GM12878 (cell line): Measurements from ENCODE around the gene FAM216A. TPM values are rescaled to one million over a fixed set of nuclear protein-coding genes. Genes with fewer than 3 reads are reported as not detected.

Experiments
- ATAC-seq: fragments of 200-7000 bp; cut with Tn5 transposase; 3 replicates; pipeline ENCODE4 v1.9.1; 2020; ENCODE audit warnings: mild to moderate bottlenecking, moderate library complexity
- BruUV-seq: library from RNA; stranded (reverse); fragments of 400-500 nt; replicated peaks from 2 replicates; lab custom pipeline; 2021; lab: Mats Ljungman, UMichigan
- CTCF ChIA-PET: fragments of 300-600 bp; sonication (Branson Sonifier 250); formaldehyde crosslinking; extraction: SDS; loops from one replicate; lab custom pipeline; 2021; ENCODE audit warnings: inconsistent platforms; lab: Yijun Ruan, JAX
- POLR2A ChIA-PET: fragments of 350-600 bp; formaldehyde crosslinking; extraction: SDS; loops from one replicate; lab custom pipeline; 2021; ENCODE audit warnings: inconsistent platforms; lab: Charles Lee
- RAD21 ChIA-PET: fragments of 300-600 bp; sonication (Branson Sonifier 250); formaldehyde crosslinking; loops from one replicate; lab custom pipeline; 2023; ENCODE audit warnings: antibody characterized with exemption; ENCODE audit not compliant: unreplicated experiment; lab: Charles Lee
- SMC1A ChIA-PET: fragments of 300-600 bp; sonication (Branson Sonifier 250); formaldehyde crosslinking; loops from one replicate; lab custom pipeline; 2023; ENCODE audit not compliant: unreplicated experiment, uncharacterized antibody; lab: Charles Lee
- DNase-seq: peaks from one replicate; pipeline ENCODE4 v3.0.0-alpha.2; 2011; ENCODE audit warnings: low read depth, low spot score
- FAIRE-seq: peaks from 3 replicates; lab custom pipeline; 2011; peaks lifted over from hg19 to GRCh38; lab: Jason Lieb, UNC
- H2AFZ ChIP-seq: 2 replicates; pipeline ENCODE4 v1.6.0; 2011; ENCODE audit warnings: low read depth, low read length, control low read depth; ENCODE audit not compliant: control insufficient read depth
- H3K27ac ChIP-seq: 2 replicates; pipeline ENCODE4 v1.5.1; 2011; ENCODE audit warnings: control low read depth; ENCODE audit not compliant: control insufficient read depth, insufficient read depth
- H3K27me3 ChIP-seq, 2 experiments: replicated peaks in 1 of 2; 2 replicates each; pipeline versions ENCODE4 v1.6.0 to v1.6.1; 2011; ENCODE audit warnings: low read length in 1 of 2; ENCODE audit not compliant: control insufficient read depth in 2 of 2, insufficient read depth in 2 of 2
- H3K36me3 ChIP-seq, 2 experiments: 2 replicates each; pipeline ENCODE4 v1.5.1; 2011; ENCODE audit warnings: low read length in 1 of 2; ENCODE audit not compliant: control insufficient read depth in 2 of 2, insufficient read depth in 2 of 2
- H3K4me1 ChIP-seq: 2 replicates; pipeline ENCODE4 v1.6.1; 2011; ENCODE audit warnings: mild to moderate bottlenecking, low read length, moderate library complexity, mixed read lengths; ENCODE audit not compliant: control insufficient read depth, insufficient read depth
- H3K4me2 ChIP-seq: 2 replicates; pipeline ENCODE4 v1.6.0; 2011; ENCODE audit warnings: control low read depth; ENCODE audit not compliant: control insufficient read depth, insufficient read depth
- H3K4me3 ChIP-seq: fragments of 200-600 bp; sonication (generic); 2 replicates; pipeline ENCODE4 v1.5.1; 2016
- H3K79me2 ChIP-seq: 2 replicates; pipeline ENCODE4 v1.6.0; 2011; ENCODE audit warnings: low read length; ENCODE audit not compliant: control insufficient read depth, insufficient read depth
- H3K9ac ChIP-seq: 2 replicates; pipeline ENCODE4 v1.8.0; 2011; ENCODE audit warnings: low read length, control low read depth, mixed read lengths; ENCODE audit not compliant: control insufficient read depth, insufficient read depth
- H3K9me3 ChIP-seq: replicated peaks from 3 replicates; pipeline ENCODE4 v1.5.1; 2011; ENCODE audit warnings: mild to moderate bottlenecking, low read length; ENCODE audit not compliant: control insufficient read depth, insufficient read depth
- H4K20me1 ChIP-seq: 2 replicates; pipeline ENCODE4 v1.6.0; 2011; ENCODE audit not compliant: control insufficient read depth, insufficient read depth
- RUNX3 ChIP-seq: IDR thresholded peaks from 2 replicates; pipeline ENCODE4 v1.6.1; 2012; ENCODE audit warnings: low read length, inconsistent platforms
- STAT1 ChIP-seq: fragments of 450-650 bp; conservative IDR thresholded peaks from 2 replicates; pipeline ENCODE4 v1.6.1; 2014; ENCODE audit warnings: antibody characterized with exemption, mild to moderate bottlenecking
- USF2 ChIP-seq: IDR thresholded peaks from 2 replicates; pipeline ENCODE4 v1.6.1; 2011; ENCODE audit warnings: low read depth, low read length, improper control_type of control experiment, borderline replicate concordance
- WGBS: methylation state at CpG from one replicate; pipeline ENCODE4 v1.1.6; 2016; ENCODE audit warnings: low lambda C conversion rate; ENCODE audit not compliant: insufficient replicate concordance, insufficient coverage; ENCODE audit errors: missing lambda C conversion rate; 5-methylcytosine and 5-hydroxymethylcytosine counted together
- in situ Hi-C: fragments of 300-500 bp; cut with MboI; formaldehyde crosslinking; loops from 9 replicates; pipeline ENCODE4 v1.14.3; 2018; ENCODE audit warnings: mixed read lengths
- intact Hi-C: fragments of 100-400 bp; cut with micrococcal nuclease; formaldehyde crosslinking; loops from one replicate; pipeline ENCODE4 v1.14.2; 2022; ENCODE audit not compliant: unreplicated experiment
- polyA plus RNA-seq, 11 experiments: library from polyadenylated mRNA; depleted of rRNA in 4 of 11; unstranded in 6 of 11; stranded (reverse) in 5 of 11; fragments of >200 nt; fragmentation: Nextera tagmentation in 4 of 11; fragmentation: Illumina TruSeq in 1 of 11; extraction: Ambion mirVana in 4 of 11; extraction: Trizol in 1 of 11; gene quantifications; 1 replicate in 1 of 11; 2 replicates in 10 of 11; pipeline versions ENCODE4 v1.2.1 to v1.2.3, GENCODE V29; 2011 to 2016; ENCODE audit warnings: inconsistent platforms in 2 of 11, missing spikeins in 2 of 11, low read depth in 1 of 11
- small RNA-seq: library from RNA; depleted of rRNA; stranded (forward); fragments of <200 nt; gene quantifications from one replicate; pipeline ENCODE3, GENCODE V24; 2014
- total RNA-seq, 4 experiments: library from RNA; depleted of rRNA in 3 of 4; stranded (reverse); fragments of >200 nt in 3 of 4; fragmentation: Illumina TruSeq in 1 of 4; extraction: Trizol in 1 of 4; gene quantifications; 2 replicates each; pipeline versions ENCODE4 v1.2.1 to v1.2.3, GENCODE V29; 2013 to 2021

Gene FAM216A
- total and polyA plus RNA-seq, 10 of the 15 experiments (the other 5 are each of a cell fraction or from before 2014, with no cell fraction given) = 15.0 to 48.3 (median 35.0) TPM

- H3K9me3 ChIP-seq = no peaks in the 10 kb centered on the region
- 77% methylated on average over 5 of the region's 5 CpGs for WGBS
- no peak for FAIRE-seq
- H2AFZ ChIP-seq = no peak overlapping the region
- in situ Hi-C loops = no loop called here
- BruUV-seq = no TSS peak
- TF ChIP-seq RUNX3 (no peak), USF2 (no peak), STAT1 (no peak)
- peaks cover 56% of the 10 kb centered on the region for H3K79me2 ChIP-seq
- H4K20me1 ChIP-seq = no peaks in the 10 kb centered on the region
- H3K9ac ChIP-seq = no peak overlapping the region
- 0 out of 2 replicates have a peak overlapping the region, but pooled peaks have one; percentile 3 for H3K27ac ChIP-seq
- H3K36me3 ChIP-seq = peaks cover 7 to 37% of the 10 kb centered on the region in 2 experiments
- no peak overlapping the region for H3K4me3 ChIP-seq
- SMC1A ChIA-PET = interaction anchor here (0.8 to 18.4 kb wide), 11 partner anchors 8 to 61 kb away, joined by 4 to 308 read pairs (median 6); no protein-coding TSS in a partner anchor
- no peaks in the 10 kb centered on the region for H3K27me3 ChIP-seq
- CTCF ChIA-PET = interaction anchor here (0.7 to 1.6 kb wide), 7 partner anchors 9 to 107 kb away, joined by 3 to 6 read pairs (median 4); partner anchors contain the start of gene ARPC3
- POLR2A ChIA-PET = interaction anchor here (0.5 to 1.5 kb wide), 8 partner anchors 10 to 251 kb away, joined by 3 to 6 read pairs (median 4); no protein-coding TSS in a partner anchor
- no peak for ATAC-seq
- intact Hi-C loops = loop anchor here (10.0 kb wide), 1 partner anchor 346 kb away; no protein-coding TSS in a partner anchor
- no peak overlapping the region for H3K4me2 ChIP-seq
- peaks cover 54% of the 10 kb centered on the region for H3K4me1 ChIP-seq
- DNase-seq = no peak
- RAD21 ChIA-PET = interaction anchor here (0.7 to 1.4 kb wide), 7 partner anchors 11 to 67 kb away, joined by 3 to 7 read pairs (median 4); no protein-coding TSS in a partner anchor
These were observed 70.4 kb downstream of the FAM216A start for GRCh38 chr12:110538869-110539622.

Small RNAs within 50 kb of the gene (small RNA-seq; reads per million reads assigned to genes)
- not detected for gene RF00278

Other genes starting within 250 kb of the FAM216A start
Only the 7 nearest of the 9 such genes appear.
- 55.0 and 69.0 TPM in 2 replicates for gene ANAPC7, start 65.1 kb upstream of the FAM216A start, total RNA-seq (2014; rRNA removed)
- gene ANAPC7, start 65.1 kb upstream of the FAM216A start, total RNA-seq (2014; rRNA removed; fragmentation: Illumina TruSeq; extraction: Trizol) = 58.6 and 62.7 TPM in 2 replicates
- 55.2 and 57.2 TPM in 2 replicates for gene ANAPC7, start 65.1 kb upstream of the FAM216A start, total RNA-seq (2021)
- 59.9 and 69.6 TPM in 2 replicates for gene ANAPC7, start 65.1 kb upstream of the FAM216A start, polyA plus RNA-seq (2011; rRNA removed)
- 57.3 and 79.8 TPM in 2 replicates for gene ANAPC7, start 65.1 kb upstream of the FAM216A start, polyA plus RNA-seq (2014; fragmentation: Illumina TruSeq; extraction: Trizol)
- gene ANAPC7, start 65.1 kb upstream of the FAM216A start, polyA plus RNA-seq (2014; fragmentation: Nextera tagmentation; extraction: Ambion mirVana) = 10 to 100 TPM; 24.5 to 30.1 TPM
- gene ANAPC7, start 65.1 kb upstream of the FAM216A start, polyA plus RNA-seq (2014; rRNA removed) = 71.0 and 73.7 TPM in 2 replicates
- gene ANAPC7, start 65.1 kb upstream of the FAM216A start, polyA plus RNA-seq (2016; fragmentation: Nextera tagmentation; extraction: Ambion mirVana) = 10 to 100 TPM; 69.7 to 77.9 TPM
- 266 and 304 TPM in 2 replicates for gene ARPC3, start 18.5 kb upstream of the FAM216A start, total RNA-seq (2014; rRNA removed)
- gene ARPC3, start 18.5 kb upstream of the FAM216A start, total RNA-seq (2014; rRNA removed; fragmentation: Illumina TruSeq; extraction: Trizol) = 629 and 646 TPM in 2 replicates
- gene ARPC3, start 18.5 kb upstream of the FAM216A start, total RNA-seq (2021) = 283 and 287 TPM in 2 replicates
- 81.6 and 122 TPM in 2 replicates for gene ARPC3, start 18.5 kb upstream of the FAM216A start, polyA plus RNA-seq (2011; rRNA removed)
- 516 and 683 TPM in 2 replicates for gene ARPC3, start 18.5 kb upstream of the FAM216A start, polyA plus RNA-seq (2014; fragmentation: Illumina TruSeq; extraction: Trizol)
- gene ARPC3, start 18.5 kb upstream of the FAM216A start, polyA plus RNA-seq (2014; fragmentation: Nextera tagmentation; extraction: Ambion mirVana) = 100 to 1,000 TPM; 635 to 890 TPM
- gene ARPC3, start 18.5 kb upstream of the FAM216A start, polyA plus RNA-seq (2014; rRNA removed) = 165 and 171 TPM in 2 replicates
- 100 to 1,000 TPM; 612 to 643 TPM for gene ARPC3, start 18.5 kb upstream of the FAM216A start, polyA plus RNA-seq (2016; fragmentation: Nextera tagmentation; extraction: Ambion mirVana)
- gene GPN3, start 588 bp upstream of the FAM216A start, total RNA-seq (2014; rRNA removed) = 27.1 and 35.5 TPM in 2 replicates
- 43.5 and 46.3 TPM in 2 replicates for gene GPN3, start 588 bp upstream of the FAM216A start, total RNA-seq (2014; rRNA removed; fragmentation: Illumina TruSeq; extraction: Trizol)
- 45.5 and 46.8 TPM in 2 replicates for gene GPN3, start 588 bp upstream of the FAM216A start, total RNA-seq (2021)
- 60.7 and 76.5 TPM in 2 replicates for gene GPN3, start 588 bp upstream of the FAM216A start, polyA plus RNA-seq (2011; rRNA removed)
- gene GPN3, start 588 bp upstream of the FAM216A start, polyA plus RNA-seq (2014; fragmentation: Illumina TruSeq; extraction: Trizol) = 42.4 and 50.8 TPM in 2 replicates
- 10 to 100 TPM; 76.9 to 78.7 TPM for gene GPN3, start 588 bp upstream of the FAM216A start, polyA plus RNA-seq (2014; fragmentation: Nextera tagmentation; extraction: Ambion mirVana)
- 29.1 and 31.5 TPM in 2 replicates for gene GPN3, start 588 bp upstream of the FAM216A start, polyA plus RNA-seq (2014; rRNA removed)
- gene GPN3, start 588 bp upstream of the FAM216A start, polyA plus RNA-seq (2016; fragmentation: Nextera tagmentation; extraction: Ambion mirVana) = 100 to 1,000 TPM; 110 to 117 TPM
- gene VPS29, start 33.3 kb downstream of the FAM216A start, total RNA-seq (2014; rRNA removed) = 65.3 and 82.1 TPM in 2 replicates
- gene VPS29, start 33.3 kb downstream of the FAM216A start, total RNA-seq (2014; rRNA removed; fragmentation: Illumina TruSeq; extraction: Trizol) = 105 and 109 TPM in 2 replicates
- 78.8 and 79.4 TPM in 2 replicates for gene VPS29, start 33.3 kb downstream of the FAM216A start, total RNA-seq (2021)
- 203 and 283 TPM in 2 replicates for gene VPS29, start 33.3 kb downstream of the FAM216A start, polyA plus RNA-seq (2011; rRNA removed)
- gene VPS29, start 33.3 kb downstream of the FAM216A start, polyA plus RNA-seq (2014; fragmentation: Illumina TruSeq; extraction: Trizol) = 178 and 317 TPM in 2 replicates
- 100 to 1,000 TPM; 290 to 405 TPM for gene VPS29, start 33.3 kb downstream of the FAM216A start, polyA plus RNA-seq (2014; fragmentation: Nextera tagmentation; extraction: Ambion mirVana)
- 153 and 210 TPM in 2 replicates for gene VPS29, start 33.3 kb downstream of the FAM216A start, polyA plus RNA-seq (2014; rRNA removed)
- gene VPS29, start 33.3 kb downstream of the FAM216A start, polyA plus RNA-seq (2016; fragmentation: Nextera tagmentation; extraction: Ambion mirVana) = 100 to 1,000 TPM; 251 to 261 TPM
- 0.87 and 1.1 TPM in 2 replicates for gene RAD9B, start 33.5 kb downstream of the FAM216A start, total RNA-seq (2014; rRNA removed)
- 1.1 TPM in 2 replicates for gene RAD9B, start 33.5 kb downstream of the FAM216A start, total RNA-seq (2014; rRNA removed; fragmentation: Illumina TruSeq; extraction: Trizol)
- gene RAD9B, start 33.5 kb downstream of the FAM216A start, total RNA-seq (2021) = 0.88 and 2.0 TPM in 2 replicates
- 1.7 and 4.0 TPM in 2 replicates for gene RAD9B, start 33.5 kb downstream of the FAM216A start, polyA plus RNA-seq (2011; rRNA removed)
- gene RAD9B, start 33.5 kb downstream of the FAM216A start, polyA plus RNA-seq (2014; fragmentation: Illumina TruSeq; extraction: Trizol) = 1.4 and 1.9 TPM in 2 replicates
- 1 to 10 TPM; 1.2 to 2.0 TPM for gene RAD9B, start 33.5 kb downstream of the FAM216A start, polyA plus RNA-seq (2014; fragmentation: Nextera tagmentation; extraction: Ambion mirVana)
- gene RAD9B, start 33.5 kb downstream of the FAM216A start, polyA plus RNA-seq (2014; rRNA removed) = 1.4 and 1.7 TPM in 2 replicates
- 1 to 10 TPM in 1 of 2 experiments, under 1 TPM in 1; 0.54 to 1.3 TPM for gene RAD9B, start 33.5 kb downstream of the FAM216A start, polyA plus RNA-seq (2016; fragmentation: Nextera tagmentation; extraction: Ambion mirVana)
- 8.3 and 9.1 TPM in 2 replicates for gene PPTC7, start 114.5 kb downstream of the FAM216A start, total RNA-seq (2014; rRNA removed)
- 13.4 and 13.9 TPM in 2 replicates for gene PPTC7, start 114.5 kb downstream of the FAM216A start, total RNA-seq (2014; rRNA removed; fragmentation: Illumina TruSeq; extraction: Trizol)
- 31.0 and 31.4 TPM in 2 replicates for gene PPTC7, start 114.5 kb downstream of the FAM216A start, total RNA-seq (2021)
- 69.6 and 89.2 TPM in 2 replicates for gene PPTC7, start 114.5 kb downstream of the FAM216A start, polyA plus RNA-seq (2011; rRNA removed)
- gene PPTC7, start 114.5 kb downstream of the FAM216A start, polyA plus RNA-seq (2014; fragmentation: Illumina TruSeq; extraction: Trizol) = 29.8 and 37.9 TPM in 2 replicates
- 1 to 10 TPM; 5.0 to 8.9 TPM for gene PPTC7, start 114.5 kb downstream of the FAM216A start, polyA plus RNA-seq (2014; fragmentation: Nextera tagmentation; extraction: Ambion mirVana)
- 24.8 and 25.9 TPM in 2 replicates for gene PPTC7, start 114.5 kb downstream of the FAM216A start, polyA plus RNA-seq (2014; rRNA removed)
- gene PPTC7, start 114.5 kb downstream of the FAM216A start, polyA plus RNA-seq (2016; fragmentation: Nextera tagmentation; extraction: Ambion mirVana) = 10 to 100 TPM in 1 of 2 experiments, 1 to 10 TPM in 1; 4.0 to 11.3 TPM
- gene TCTN1, start 145.3 kb downstream of the FAM216A start, total RNA-seq (2014; rRNA removed) = 15.3 and 15.6 TPM in 2 replicates
- 15.3 and 16.6 TPM in 2 replicates for gene TCTN1, start 145.3 kb downstream of the FAM216A start, total RNA-seq (2014; rRNA removed; fragmentation: Illumina TruSeq; extraction: Trizol)
- gene TCTN1, start 145.3 kb downstream of the FAM216A start, total RNA-seq (2021) = 11.5 and 13.8 TPM in 2 replicates
- 16.7 and 18.6 TPM in 2 replicates for gene TCTN1, start 145.3 kb downstream of the FAM216A start, polyA plus RNA-seq (2011; rRNA removed)
- gene TCTN1, start 145.3 kb downstream of the FAM216A start, polyA plus RNA-seq (2014; fragmentation: Illumina TruSeq; extraction: Trizol) = 12.9 and 21.2 TPM in 2 replicates
- 10 to 100 TPM in 1 of 2 experiments, 1 to 10 TPM in 1; 8.8 to 10.2 TPM for gene TCTN1, start 145.3 kb downstream of the FAM216A start, polyA plus RNA-seq (2014; fragmentation: Nextera tagmentation; extraction: Ambion mirVana)
- 15.4 and 20.3 TPM in 2 replicates for gene TCTN1, start 145.3 kb downstream of the FAM216A start, polyA plus RNA-seq (2014; rRNA removed)
- 10 to 100 TPM; 16.7 to 23.5 TPM for gene TCTN1, start 145.3 kb downstream of the FAM216A start, polyA plus RNA-seq (2016; fragmentation: Nextera tagmentation; extraction: Ambion mirVana)